ENCODE data around the gene RAB1A.

Gene RAB1A

DNA sequence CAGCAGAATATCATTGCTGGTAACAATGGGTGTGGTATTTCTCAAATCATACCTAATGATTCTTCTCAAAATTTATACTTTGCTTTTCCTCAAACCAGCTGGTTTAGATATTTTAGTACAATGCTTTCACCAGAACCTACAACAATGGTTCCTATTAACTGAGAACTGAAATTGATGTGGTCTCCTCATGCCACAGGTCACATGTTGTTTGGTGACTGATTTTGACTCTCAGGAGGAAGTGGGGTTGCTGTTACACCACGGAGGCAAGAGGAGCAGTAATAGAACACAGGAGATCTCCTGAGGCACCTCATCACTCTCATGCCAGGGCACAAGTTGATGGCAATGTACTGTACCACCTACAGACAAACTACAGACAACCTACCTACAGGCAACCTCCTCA lies 76.7 kb downstream of the RAB1A start:
- Histone ChIP-seq H3K27me3 (replicated peaks; ENCODE audit: insufficient read depth, low read length) (no peaks in the 10 kb centered on the region), H3K79me2 (ENCODE audit: low read length) (peaks cover 40% of the 10 kb centered on the region), H3K9me3 (replicated peaks; ENCODE audit: insufficient read depth, low read length) (no peaks in the 10 kb centered on the region), H3K27ac (ENCODE audit: low read length) (peak overlapping the region; percentile 83), H3K36me3 (replicated peaks; ENCODE audit: insufficient read depth, low read length) (no peaks in the 10 kb centered on the region), H4K20me1 (ENCODE audit: insufficient read depth, low read length) (no peaks in the 10 kb centered on the region), H3F3A (ENCODE audit: insufficient read depth, low read length) (peaks cover 25% of the 10 kb centered on the region), H3K9me2 (replicated peaks; ENCODE audit: insufficient read depth, low read length) (no peaks in the 10 kb centered on the region), H3K4me3 (ENCODE audit: low read length) (peak overlapping the region; percentile 20; the same call in 1 of the 2 replicates), H3K4me2 (ENCODE audit: low read depth, low read length) (peak overlapping the region; percentile 63), H3K9ac (ENCODE audit: low read length) (peak overlapping the region; percentile 5; the same call in 1 of the 2 replicates), H2AFZ (ENCODE audit: low read length) (no peak overlapping the region), H3K4me1 (ENCODE audit: low read length) (peaks cover 50% of the 10 kb centered on the region)
- DNase-seq = peak; percentile 89
- TF ChIP-seq, protein P1, sequence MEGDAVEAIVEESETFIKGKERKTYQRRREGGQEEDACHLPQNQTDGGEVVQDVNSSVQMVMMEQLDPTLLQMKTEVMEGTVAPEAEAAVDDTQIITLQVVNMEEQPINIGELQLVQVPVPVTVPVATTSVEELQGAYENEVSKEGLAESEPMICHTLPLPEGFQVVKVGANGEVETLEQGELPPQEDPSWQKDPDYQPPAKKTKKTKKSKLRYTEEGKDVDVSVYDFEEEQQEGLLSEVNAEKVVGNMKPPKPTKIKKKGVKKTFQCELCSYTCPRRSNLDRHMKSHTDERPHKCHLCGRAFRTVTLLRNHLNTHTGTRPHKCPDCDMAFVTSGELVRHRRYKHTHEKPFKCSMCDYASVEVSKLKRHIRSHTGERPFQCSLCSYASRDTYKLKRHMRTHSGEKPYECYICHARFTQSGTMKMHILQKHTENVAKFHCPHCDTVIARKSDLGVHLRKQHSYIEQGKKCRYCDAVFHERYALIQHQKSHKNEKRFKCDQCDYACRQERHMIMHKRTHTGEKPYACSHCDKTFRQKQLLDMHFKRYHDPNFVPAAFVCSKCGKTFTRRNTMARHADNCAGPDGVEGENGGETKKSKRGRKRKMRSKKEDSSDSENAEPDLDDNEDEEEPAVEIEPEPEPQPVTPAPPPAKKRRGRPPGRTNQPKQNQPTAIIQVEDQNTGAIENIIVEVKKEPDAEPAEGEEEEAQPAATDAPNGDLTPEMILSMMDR (IDR thresholded peaks at IDR 0.05; ENCODE audit: low read length) = no peak
- no peak for TF ChIP-seq EZH2phosphoT487 (IDR thresholded peaks at IDR 0.05; ENCODE audit: low read length)

DNA sequence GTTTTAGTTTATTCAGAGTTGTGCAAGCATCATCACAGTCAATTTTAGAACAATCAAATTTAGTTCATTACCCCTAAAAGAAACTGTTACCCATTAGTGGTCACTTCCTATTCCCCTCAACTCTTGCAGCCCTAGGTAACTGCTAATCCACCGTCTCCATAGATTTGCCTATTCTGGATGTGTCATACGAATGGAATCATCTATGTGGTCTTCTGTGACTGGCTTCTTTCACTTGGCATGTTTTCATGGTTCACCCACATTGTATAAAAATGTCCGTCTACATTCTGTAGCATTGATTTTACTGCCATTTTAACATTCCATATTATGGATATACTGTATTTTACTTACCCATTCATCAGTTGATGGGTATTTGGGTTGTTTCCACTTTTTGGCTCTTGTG lies 79.0 kb downstream of the RAB1A start:
- H3K27ac ChIP-seq (ENCODE audit: low read length) = no peak overlapping the region
- H3K36me3 ChIP-seq (replicated peaks; ENCODE audit: insufficient read depth, low read length) = no peaks in the 10 kb centered on the region
- H4K20me1 ChIP-seq (ENCODE audit: insufficient read depth, low read length) = no peaks in the 10 kb centered on the region
- no peaks in the 10 kb centered on the region for H3K9me2 ChIP-seq (replicated peaks; ENCODE audit: insufficient read depth, low read length)
- H3K9ac ChIP-seq (ENCODE audit: low read length) = no peak overlapping the region
- H3F3A ChIP-seq (ENCODE audit: insufficient read depth, low read length) = peaks cover 25% of the 10 kb centered on the region
- TF ChIP-seq, protein P1 (IDR thresholded peaks at IDR 0.05; ENCODE audit: low read length) = no peak
- no peak for TF ChIP-seq EZH2 (optimal IDR thresholded peaks at IDR 0.05; ENCODE audit: low read depth, low read length)
- TF ChIP-seq EZH2phosphoT487 (IDR thresholded peaks at IDR 0.05; ENCODE audit: low read length) = no peak
- no peak overlapping the region for H3K4me2 ChIP-seq (ENCODE audit: low read depth, low read length)
- H3K9me3 ChIP-seq (replicated peaks; ENCODE audit: insufficient read depth, low read length) = no peaks in the 10 kb centered on the region
- no peak for DNase-seq
- H3K4me3 ChIP-seq (ENCODE audit: low read length) = no peak overlapping the region
- no peaks in the 10 kb centered on the region for H3K27me3 ChIP-seq (replicated peaks; ENCODE audit: insufficient read depth, low read length)
- peaks cover 25% of the 10 kb centered on the region for H3K79me2 ChIP-seq (ENCODE audit: low read length)
- H2AFZ ChIP-seq (ENCODE audit: low read length) = no peak overlapping the region
- peaks cover 43% of the 10 kb centered on the region for H3K4me1 ChIP-seq (ENCODE audit: low read length)

DNA sequence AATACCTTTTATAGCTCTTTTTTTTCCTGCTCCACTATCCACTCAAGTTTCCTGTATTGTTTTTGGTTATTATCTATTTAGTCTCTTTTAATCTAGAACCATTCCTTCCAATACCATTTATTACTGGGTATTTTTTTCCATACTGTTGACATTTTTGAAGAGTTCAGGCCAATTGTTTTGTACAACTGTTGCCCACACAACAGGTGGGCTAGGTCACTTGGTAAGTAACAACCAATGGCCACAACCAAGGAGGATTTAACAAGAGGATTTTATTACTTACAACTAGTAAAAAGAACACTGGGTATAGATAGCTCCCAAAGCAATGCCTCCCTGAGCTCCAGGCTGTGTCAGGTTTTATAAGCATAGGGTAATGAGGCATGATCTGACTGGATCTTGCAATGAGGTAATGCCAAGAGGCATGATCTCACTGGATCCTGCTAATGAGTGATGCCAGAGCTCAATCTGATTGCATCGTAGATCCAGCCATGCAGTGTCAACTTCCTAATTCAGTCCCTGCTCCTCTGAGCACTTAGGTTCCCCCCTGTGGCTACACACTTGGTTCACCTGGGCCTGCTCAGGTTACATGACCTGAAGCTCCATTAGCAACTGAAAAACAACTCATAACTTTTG lies 80.8 kb downstream of the RAB1A start:
- H3K27ac ChIP-seq (ENCODE audit: low read length) = no peak overlapping the region
- H3K4me2 ChIP-seq (ENCODE audit: low read depth, low read length) = no peak overlapping the region
- no peak for DNase-seq
- H3K9ac ChIP-seq (ENCODE audit: low read length) = no peak overlapping the region
- H3K9me3 ChIP-seq (replicated peaks; ENCODE audit: insufficient read depth, low read length) = no peaks in the 10 kb centered on the region
- TF ChIP-seq EZH2phosphoT487 (IDR thresholded peaks at IDR 0.05; ENCODE audit: low read length) = no peak
- TF ChIP-seq, protein P1 (IDR thresholded peaks at IDR 0.05; ENCODE audit: low read length) = no peak
- no peak for TF ChIP-seq EZH2 (optimal IDR thresholded peaks at IDR 0.05; ENCODE audit: low read depth, low read length)
- no peaks in the 10 kb centered on the region for H3K27me3 ChIP-seq (replicated peaks; ENCODE audit: insufficient read depth, low read length)
- H3K36me3 ChIP-seq (replicated peaks; ENCODE audit: insufficient read depth, low read length) = peaks cover 6% of the 10 kb centered on the region; the same call in 1 of the 2 replicates
- H3K4me1 ChIP-seq (ENCODE audit: low read length) = peaks cover 30% of the 10 kb centered on the region
- H2AFZ ChIP-seq (ENCODE audit: low read length) = no peak overlapping the region
- peaks cover 9% of the 10 kb centered on the region for H3K79me2 ChIP-seq (ENCODE audit: low read length)
- H3F3A ChIP-seq (ENCODE audit: insufficient read depth, low read length) = peaks cover 21% of the 10 kb centered on the region
- no peaks in the 10 kb centered on the region for H3K9me2 ChIP-seq (replicated peaks; ENCODE audit: insufficient read depth, low read length)
- no peaks in the 10 kb centered on the region for H4K20me1 ChIP-seq (ENCODE audit: insufficient read depth, low read length)
- H3K4me3 ChIP-seq (ENCODE audit: low read length) = no peak overlapping the region

Measured in MM.1S (cell line).